ENCODE data around the gene EFHD1.

DNA sequence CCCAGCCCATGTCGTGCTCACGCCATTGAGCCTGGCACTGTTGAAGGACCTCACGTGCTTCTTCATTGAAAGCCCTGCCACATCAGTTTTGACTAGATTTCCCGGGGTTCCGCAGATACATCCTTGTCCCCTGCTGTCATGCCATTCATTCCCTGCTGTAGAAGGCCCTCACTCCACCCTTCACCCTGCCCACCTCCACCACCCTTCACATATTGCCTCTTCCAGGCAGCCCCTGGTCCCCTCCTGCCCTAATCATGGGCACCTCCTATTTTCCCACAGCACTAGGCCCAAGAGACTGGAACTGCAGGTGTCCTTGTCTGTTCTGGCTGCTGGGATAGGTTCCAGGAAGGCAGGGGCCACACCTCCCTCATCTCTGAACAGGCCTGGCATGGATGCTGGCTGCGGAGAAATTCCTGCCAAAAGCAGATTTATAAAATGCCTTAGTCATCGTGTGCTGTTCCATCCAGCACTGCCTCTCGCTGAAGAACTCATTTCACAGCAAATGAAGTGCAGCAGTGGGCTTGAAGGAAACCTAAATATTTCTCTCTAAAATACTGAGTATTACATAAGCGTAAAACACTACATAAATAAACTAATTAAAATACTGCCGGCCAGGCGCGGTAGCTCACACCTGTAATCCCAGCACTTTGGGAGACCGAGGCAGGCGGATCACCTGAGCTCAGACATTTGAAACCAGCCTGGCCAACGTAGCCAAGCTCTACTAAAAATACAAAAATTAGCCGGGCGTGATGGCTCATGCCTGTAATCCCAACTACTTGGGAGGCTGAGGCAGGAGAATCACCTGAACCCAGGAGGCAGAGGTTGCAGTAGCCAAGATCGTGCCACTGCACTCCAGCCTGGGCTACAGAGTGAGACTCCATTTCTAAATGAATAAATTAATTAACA, 44.5 kb upstream of the EFHD1 start:
- TF ChIP-seq, protein P1, sequence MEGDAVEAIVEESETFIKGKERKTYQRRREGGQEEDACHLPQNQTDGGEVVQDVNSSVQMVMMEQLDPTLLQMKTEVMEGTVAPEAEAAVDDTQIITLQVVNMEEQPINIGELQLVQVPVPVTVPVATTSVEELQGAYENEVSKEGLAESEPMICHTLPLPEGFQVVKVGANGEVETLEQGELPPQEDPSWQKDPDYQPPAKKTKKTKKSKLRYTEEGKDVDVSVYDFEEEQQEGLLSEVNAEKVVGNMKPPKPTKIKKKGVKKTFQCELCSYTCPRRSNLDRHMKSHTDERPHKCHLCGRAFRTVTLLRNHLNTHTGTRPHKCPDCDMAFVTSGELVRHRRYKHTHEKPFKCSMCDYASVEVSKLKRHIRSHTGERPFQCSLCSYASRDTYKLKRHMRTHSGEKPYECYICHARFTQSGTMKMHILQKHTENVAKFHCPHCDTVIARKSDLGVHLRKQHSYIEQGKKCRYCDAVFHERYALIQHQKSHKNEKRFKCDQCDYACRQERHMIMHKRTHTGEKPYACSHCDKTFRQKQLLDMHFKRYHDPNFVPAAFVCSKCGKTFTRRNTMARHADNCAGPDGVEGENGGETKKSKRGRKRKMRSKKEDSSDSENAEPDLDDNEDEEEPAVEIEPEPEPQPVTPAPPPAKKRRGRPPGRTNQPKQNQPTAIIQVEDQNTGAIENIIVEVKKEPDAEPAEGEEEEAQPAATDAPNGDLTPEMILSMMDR (IDR thresholded peaks at IDR 0.05) = no peak
- TF ChIP-seq POLR2A (IDR thresholded peaks at IDR 0.05) = no peak

Measured in lower leg skin (tissue), 3 donors.